Stimulated activated CD4-positive, alpha-beta T cell treated with anti-CD3 and anti-CD28 coated beads, Interleukin-1b, Interleukin-23, amount 100 ng/mL, for 4 hours (primary cell): Measurements from ENCODE around the gene EXOC6B.

Source experiments
- DNase-seq, 2 donors: peaks; one replicate each; pipeline ENCODE4 v3.0.0-alpha.2; 2020; ENCODE audit warnings: low read depth in 2 of 2

EXOC6B gene

GRCh38 chr2:72275084-72275483 lies 550.7 kb downstream of the EXOC6B start:
- DNase-seq, result no peak

- no peak for DNase-seq
Observed at GRCh38 chr2:72274380-72274797, 551.4 kb downstream of the EXOC6B start.

GRCh38 chr2:72273384-72273783 lies 552.4 kb downstream of the EXOC6B start:
- DNase-seq, result no peak

DNA sequence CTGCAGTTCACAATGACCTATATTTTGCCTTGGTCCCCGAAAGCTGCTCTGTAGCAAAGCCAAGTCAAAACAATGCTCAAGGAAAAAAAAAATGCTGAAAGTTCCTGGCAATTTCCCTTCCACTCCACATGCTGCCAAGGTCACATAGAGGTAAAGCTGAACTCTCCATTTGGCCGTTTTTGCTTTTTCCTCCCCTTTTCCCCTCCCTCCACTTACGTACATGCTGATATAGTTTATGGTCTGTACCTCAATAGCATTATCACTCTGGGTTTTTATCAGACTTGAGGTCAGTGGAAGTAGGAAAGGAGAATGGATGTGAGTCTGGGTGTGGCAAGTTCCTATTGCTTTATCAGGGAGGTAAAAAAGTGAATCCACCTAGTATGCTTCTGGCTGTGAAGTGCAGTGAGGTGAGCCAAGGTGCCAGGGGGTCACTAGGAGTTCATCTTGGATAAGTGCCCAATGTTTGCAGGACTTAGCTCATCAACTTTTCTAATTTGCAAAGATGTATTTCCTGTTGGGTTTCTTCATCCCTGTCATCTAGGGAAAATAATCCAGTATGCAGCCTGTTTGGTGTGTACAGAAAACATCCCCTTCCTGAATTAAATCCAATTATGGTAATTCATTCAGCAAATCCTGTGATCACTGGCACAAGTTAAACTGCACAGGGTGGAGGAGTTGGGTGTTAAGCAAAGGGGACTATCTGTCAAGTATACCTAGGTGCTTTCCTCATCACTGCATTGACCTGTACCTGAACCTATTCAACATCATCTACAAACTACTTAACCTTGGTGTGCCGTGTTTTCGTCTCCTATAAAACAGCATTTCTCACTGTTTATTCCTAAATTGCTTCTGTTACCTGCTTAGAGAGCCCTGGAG lies 553.8 kb downstream of the EXOC6B start:
- no peak for DNase-seq

DNA sequence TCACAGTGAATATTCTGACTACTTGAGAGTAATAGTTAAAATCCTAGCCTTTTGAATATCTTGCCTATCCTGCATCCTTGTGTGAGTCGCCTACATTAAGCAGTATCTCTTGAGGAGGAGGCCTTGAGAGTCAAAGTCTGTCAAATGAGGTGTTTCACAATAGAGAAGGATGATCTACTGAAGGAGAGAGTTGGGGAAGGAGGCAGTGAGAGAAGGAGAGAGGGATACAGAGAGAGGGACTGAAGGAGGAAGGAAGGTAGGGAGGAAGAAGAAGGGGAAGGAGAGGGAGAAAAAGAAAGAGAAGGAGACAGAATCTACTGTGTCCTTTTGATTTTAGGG lies 554.6 kb downstream of the EXOC6B start:
- no peak for DNase-seq

- DNase-seq, result no peak
Observed at GRCh38 chr2:72270556-72271275, 555.1 kb downstream of the EXOC6B start.

- DNase-seq, result no peak
Observed at GRCh38 chr2:72263776-72264060, 562.1 kb downstream of the EXOC6B start.

- DNase-seq, result no peak
Observed at GRCh38 chr2:72263043-72263775, 562.6 kb downstream of the EXOC6B start.

GRCh38 chr2:72261076-72261475 lies 564.8 kb downstream of the EXOC6B start:
- DNase-seq, result no peak

GRCh38 chr2:72255540-72255939 lies 570.3 kb downstream of the EXOC6B start:
- no peak for DNase-seq

GRCh38 chr2:72254831-72255451 lies 570.9 kb downstream of the EXOC6B start:
- no peak for DNase-seq

- DNase-seq, result no peak
Observed at GRCh38 chr2:72238311-72238710, 587.5 kb downstream of the EXOC6B start.

DNA sequence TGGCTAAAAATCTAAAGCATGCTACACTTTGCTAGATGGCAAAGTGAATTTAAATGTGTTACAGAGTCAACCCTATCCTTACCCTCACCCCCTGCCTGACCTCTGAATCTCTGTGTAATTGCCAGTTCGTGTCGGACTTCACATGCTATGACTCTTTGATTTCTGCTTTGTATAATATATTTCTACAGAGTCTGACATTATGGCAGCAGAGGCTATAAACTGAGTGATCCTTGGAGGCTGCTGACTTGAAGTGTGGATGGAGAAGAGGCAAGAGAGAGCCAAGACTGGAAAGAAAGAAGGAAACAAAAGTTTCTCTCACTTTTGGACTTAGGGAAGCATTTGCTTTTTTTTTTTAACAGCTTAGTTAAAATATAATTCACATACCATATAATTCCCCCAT lies 588.3 kb downstream of the EXOC6B start:
- no peak for DNase-seq

DNA sequence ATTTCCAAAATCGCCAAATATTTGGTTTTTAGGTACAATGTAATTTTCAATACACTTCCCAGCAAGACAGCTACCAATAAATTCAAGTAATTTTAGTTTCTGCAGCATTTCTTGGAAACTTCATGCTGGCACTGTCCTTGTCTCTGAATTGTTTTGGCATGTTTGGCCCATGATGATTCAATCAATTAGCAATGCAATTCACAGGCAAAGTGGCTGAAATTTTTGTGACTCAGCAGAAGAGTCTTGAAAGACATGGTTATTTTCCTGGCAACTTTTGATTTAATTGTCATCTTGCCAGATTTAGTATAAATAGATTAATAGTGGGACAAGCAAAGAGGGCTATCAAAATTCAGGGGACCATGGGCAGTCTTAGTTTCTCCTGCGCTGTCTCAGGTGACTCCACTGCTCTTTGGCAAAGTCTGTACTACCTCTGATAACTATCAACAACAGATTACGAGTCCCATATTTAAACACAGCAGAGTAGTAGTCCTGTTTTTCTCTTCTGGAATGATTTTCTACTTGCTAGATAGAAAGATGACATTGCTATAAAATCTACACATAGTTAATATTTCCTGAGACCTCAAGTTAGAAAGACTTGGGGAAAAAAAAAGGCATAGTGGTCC lies 589.3 kb downstream of the EXOC6B start:
- DNase-seq, result no peak

- DNase-seq, result no peak
Observed at GRCh38 chr2:72235497-72236415, 590.1 kb downstream of the EXOC6B start.

- no peak for DNase-seq
Observed at GRCh38 chr2:72233211-72233610, 592.6 kb downstream of the EXOC6B start.

GRCh38 chr2:72222829-72223564 lies 602.8 kb downstream of the EXOC6B start:
- DNase-seq, result no peak

GRCh38 chr2:72220170-72220569 lies 605.7 kb downstream of the EXOC6B start:
- no peak for DNase-seq

GRCh38 chr2:72214429-72215143 lies 611.2 kb downstream of the EXOC6B start:
- no peak for DNase-seq
